Measurements from ENCODE around the gene TMEM132D.

Gene TMEM132D

DNA sequence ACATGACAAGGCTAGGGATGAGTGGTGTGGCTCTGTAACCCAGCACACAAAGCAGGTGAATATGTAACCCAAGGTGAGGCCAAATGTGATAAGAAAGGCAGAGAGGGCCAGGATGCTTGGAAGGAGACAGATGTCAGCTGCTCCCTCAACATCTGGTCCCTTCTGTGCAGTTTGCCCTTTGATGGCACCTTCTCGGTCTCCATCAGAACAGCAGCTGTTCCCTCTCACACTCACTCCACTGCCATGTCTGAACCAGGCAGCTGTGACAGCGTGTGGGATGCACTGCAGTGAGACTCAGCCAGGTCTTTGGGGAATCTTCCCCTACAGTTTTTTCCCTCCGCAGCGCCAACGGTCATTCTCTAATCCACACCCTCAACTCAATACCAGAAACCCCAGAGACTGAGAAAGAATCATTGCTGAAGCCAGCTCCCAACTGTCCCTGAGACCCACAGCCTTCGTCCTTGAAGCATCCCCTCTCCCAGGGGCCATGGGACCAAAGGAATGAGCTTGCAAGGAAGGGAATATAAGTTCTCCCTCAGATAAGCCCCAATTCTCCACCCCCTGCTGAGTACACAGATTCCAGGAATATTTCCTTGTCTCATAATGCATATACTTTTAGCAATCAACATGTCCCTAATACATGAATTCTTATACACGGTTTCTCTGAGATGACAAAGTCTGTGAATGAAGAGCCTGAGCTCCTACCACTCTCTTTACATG, 820.5 kb downstream of the TMEM132D start:
- Histone ChIP-seq H3K27me3 (ENCODE audit: low read length) (no peaks in the 10 kb centered on the region), H3F3A (ENCODE audit: insufficient read depth) (no peaks in the 10 kb centered on the region), H3K9me3 (ENCODE audit: insufficient read depth, low read length) (no peaks in the 10 kb centered on the region), H3K36me3 (ENCODE audit: low read length) (no peaks in the 10 kb centered on the region), H3K27ac (ENCODE audit: low read depth, low read length) (no peak overlapping the region), H3K4me2 (ENCODE audit: low read depth, low read length, poor library complexity, severe bottlenecking) (no peak overlapping the region), H3K79me2 (ENCODE audit: insufficient read depth, low read length) (no peaks in the 10 kb centered on the region), H2AFZ (ENCODE audit: low read depth, low read length, severe bottlenecking) (no peak overlapping the region), H3K9me2 (replicated peaks; ENCODE audit: insufficient read depth, low read length) (no peaks in the 10 kb centered on the region), H4K20me1 (ENCODE audit: low read depth, low read length) (no peaks in the 10 kb centered on the region), H3K9ac (ENCODE audit: low read length) (no peak overlapping the region), H3K4me3 (ENCODE audit: insufficient read depth, low read length, poor library complexity, severe bottlenecking) (no peak overlapping the region)
- TF ChIP-seq, protein P1, sequence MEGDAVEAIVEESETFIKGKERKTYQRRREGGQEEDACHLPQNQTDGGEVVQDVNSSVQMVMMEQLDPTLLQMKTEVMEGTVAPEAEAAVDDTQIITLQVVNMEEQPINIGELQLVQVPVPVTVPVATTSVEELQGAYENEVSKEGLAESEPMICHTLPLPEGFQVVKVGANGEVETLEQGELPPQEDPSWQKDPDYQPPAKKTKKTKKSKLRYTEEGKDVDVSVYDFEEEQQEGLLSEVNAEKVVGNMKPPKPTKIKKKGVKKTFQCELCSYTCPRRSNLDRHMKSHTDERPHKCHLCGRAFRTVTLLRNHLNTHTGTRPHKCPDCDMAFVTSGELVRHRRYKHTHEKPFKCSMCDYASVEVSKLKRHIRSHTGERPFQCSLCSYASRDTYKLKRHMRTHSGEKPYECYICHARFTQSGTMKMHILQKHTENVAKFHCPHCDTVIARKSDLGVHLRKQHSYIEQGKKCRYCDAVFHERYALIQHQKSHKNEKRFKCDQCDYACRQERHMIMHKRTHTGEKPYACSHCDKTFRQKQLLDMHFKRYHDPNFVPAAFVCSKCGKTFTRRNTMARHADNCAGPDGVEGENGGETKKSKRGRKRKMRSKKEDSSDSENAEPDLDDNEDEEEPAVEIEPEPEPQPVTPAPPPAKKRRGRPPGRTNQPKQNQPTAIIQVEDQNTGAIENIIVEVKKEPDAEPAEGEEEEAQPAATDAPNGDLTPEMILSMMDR (IDR thresholded peaks at IDR 0.05; ENCODE audit: insufficient read depth, low read length, poor library complexity, severe bottlenecking): no peak
- TF ChIP-seq EZH2phosphoT487 (conservative IDR thresholded peaks at IDR 0.05; ENCODE audit: low read length): no peak

DNA sequence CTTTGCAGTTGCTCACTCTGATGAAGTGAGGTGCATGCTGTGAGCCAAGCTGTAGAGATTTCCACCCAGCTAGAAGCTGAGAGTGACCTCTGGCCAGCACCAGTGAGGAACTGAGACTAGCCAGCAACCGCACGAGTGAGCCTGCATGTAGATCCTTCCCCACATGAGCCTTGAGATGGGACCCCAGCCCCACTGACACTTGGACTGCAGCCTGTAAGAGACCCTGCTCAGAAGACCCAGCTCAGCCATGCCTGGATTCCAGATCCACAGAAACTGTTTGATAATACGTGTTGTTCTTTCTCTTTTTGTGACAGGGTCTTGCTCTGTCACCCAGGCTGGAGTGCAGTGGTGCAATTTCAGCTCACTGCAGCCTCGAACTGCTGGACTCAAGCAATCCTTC, 821.4 kb downstream of the TMEM132D start:
- Histone ChIP-seq H3K36me3 (ENCODE audit: low read length) (no peaks in the 10 kb centered on the region), H3K27ac (ENCODE audit: low read depth, low read length) (no peak overlapping the region), H3K9me3 (ENCODE audit: insufficient read depth, low read length) (no peaks in the 10 kb centered on the region), H3K79me2 (ENCODE audit: insufficient read depth, low read length) (no peaks in the 10 kb centered on the region), H3K4me2 (ENCODE audit: low read depth, low read length, poor library complexity, severe bottlenecking) (no peak overlapping the region), H3K27me3 (ENCODE audit: low read length) (no peaks in the 10 kb centered on the region), H3K9me2 (replicated peaks; ENCODE audit: insufficient read depth, low read length) (no peaks in the 10 kb centered on the region), H3K4me3 (ENCODE audit: insufficient read depth, low read length, poor library complexity, severe bottlenecking) (no peak overlapping the region), H3K9ac (ENCODE audit: low read length) (no peak overlapping the region), H3F3A (ENCODE audit: insufficient read depth) (no peaks in the 10 kb centered on the region), H2AFZ (ENCODE audit: low read depth, low read length, severe bottlenecking) (no peak overlapping the region), H4K20me1 (ENCODE audit: low read depth, low read length) (no peaks in the 10 kb centered on the region)
- TF ChIP-seq, protein P1 (IDR thresholded peaks at IDR 0.05; ENCODE audit: insufficient read depth, low read length, poor library complexity, severe bottlenecking): no peak
- no peak for TF ChIP-seq EZH2phosphoT487 (conservative IDR thresholded peaks at IDR 0.05; ENCODE audit: low read length)

DNA sequence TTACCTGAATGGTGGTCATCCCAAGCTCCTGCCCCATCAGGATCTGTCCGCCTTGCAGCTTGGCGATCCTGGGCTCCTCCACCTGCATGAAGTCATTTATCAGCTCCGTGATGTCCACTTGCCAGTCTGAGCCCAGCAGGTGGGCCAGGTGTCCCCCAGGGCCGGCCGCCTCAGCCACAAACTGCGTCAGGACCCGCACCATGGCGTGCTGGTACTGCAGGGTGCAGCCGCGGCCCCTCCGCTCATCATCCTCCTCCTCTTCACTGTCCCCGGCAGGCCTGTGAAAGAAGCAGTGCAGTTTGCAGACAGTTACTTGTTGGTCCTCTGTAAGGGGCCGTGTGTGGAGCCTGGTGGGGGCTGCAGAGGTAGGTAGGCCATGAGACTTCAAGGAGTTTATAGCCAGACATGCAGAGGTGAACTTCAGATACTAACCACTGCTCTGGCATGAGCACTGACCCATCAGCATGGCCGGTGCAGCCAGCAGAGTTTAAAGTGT, 822.0 kb downstream of the TMEM132D start:
- H3K36me3 ChIP-seq (ENCODE audit: low read length): no peaks in the 10 kb centered on the region
- H2AFZ ChIP-seq (ENCODE audit: low read depth, low read length, severe bottlenecking): no peak overlapping the region
- no peaks in the 10 kb centered on the region for H3F3A ChIP-seq (ENCODE audit: insufficient read depth)
- H3K79me2 ChIP-seq (ENCODE audit: insufficient read depth, low read length): no peaks in the 10 kb centered on the region
- no peak overlapping the region for H3K4me3 ChIP-seq (ENCODE audit: insufficient read depth, low read length, poor library complexity, severe bottlenecking)
- H3K9ac ChIP-seq (ENCODE audit: low read length): no peak overlapping the region
- no peaks in the 10 kb centered on the region for H4K20me1 ChIP-seq (ENCODE audit: low read depth, low read length)
- TF ChIP-seq, protein P1 (IDR thresholded peaks at IDR 0.05; ENCODE audit: insufficient read depth, low read length, poor library complexity, severe bottlenecking): no peak
- no peak for TF ChIP-seq EZH2phosphoT487 (conservative IDR thresholded peaks at IDR 0.05; ENCODE audit: low read length)
- no peak overlapping the region for H3K27ac ChIP-seq (ENCODE audit: low read depth, low read length)
- no peaks in the 10 kb centered on the region for H3K9me2 ChIP-seq (replicated peaks; ENCODE audit: insufficient read depth, low read length)
- no peaks in the 10 kb centered on the region for H3K9me3 ChIP-seq (ENCODE audit: insufficient read depth, low read length)
- no peak overlapping the region for H3K4me2 ChIP-seq (ENCODE audit: low read depth, low read length, poor library complexity, severe bottlenecking)
- no peaks in the 10 kb centered on the region for H3K27me3 ChIP-seq (ENCODE audit: low read length)

Measured in SU-DHL-6 (cell line).